K562 (cell line): ENCODE measurements around the gene NEU1. TPM values are rescaled to one million over a fixed set of nuclear protein-coding genes. Genes with fewer than 3 reads are reported as not detected.

Experiments
- ATF1 ChIP-seq, 2 experiments: fragments of 450-650 bp in 1 of 2; IDR thresholded peaks; 2 replicates each; pipeline ENCODE4 v1.6.1; 2016; ENCODE audit warnings: missing compliant biosample characterization in 1 of 2, missing genetic modification characterization in 1 of 2
- CHD1 ChIP-seq: fragments of 200-600 bp; sonication (generic); IDR thresholded peaks from one replicate; pipeline ENCODE4 v1.6.1; 2012; ENCODE audit warnings: mild to moderate bottlenecking, moderate library complexity, low read length, inconsistent platforms
- FIP1L1 ChIP-seq: fragments of 200-400 bp; formaldehyde crosslinking; IDR thresholded peaks from 2 replicates; pipeline ENCODE4 v1.6.1; 2018; ENCODE audit warnings: mild to moderate bottlenecking, low read depth, low read length; ENCODE audit not compliant: poor library complexity, severe bottlenecking
- FOXK2 ChIP-seq, 2 experiments: fragments of 450-650 bp; IDR thresholded peaks in 1 of 2; conservative IDR thresholded peaks in 1 of 2; 2 replicates each; pipeline ENCODE4 v1.6.1; 2016; ENCODE audit warnings: low read depth in 2 of 2, mild to moderate bottlenecking in 1 of 2
- GATAD2A ChIP-seq: fragments of 450-650 bp; IDR thresholded peaks from 2 replicates; pipeline ENCODE4 v1.6.1; 2017
- PCBP1 ChIP-seq: fragments of 200-400 bp; formaldehyde crosslinking; IDR thresholded peaks from 2 replicates; pipeline ENCODE4 v1.6.1; 2018; ENCODE audit warnings: mild to moderate bottlenecking, low read depth, low read length; ENCODE audit not compliant: poor library complexity, severe bottlenecking
- PTBP1 ChIP-seq: fragments of 200-400 bp; formaldehyde crosslinking; IDR thresholded peaks from 2 replicates; pipeline ENCODE4 v1.6.1; 2017; ENCODE audit warnings: low read depth, low read length
- SAFB ChIP-seq: fragments of 200-400 bp; formaldehyde crosslinking; IDR thresholded peaks from 2 replicates; pipeline ENCODE4 v1.6.1; 2017; ENCODE audit warnings: low read depth, low read length, borderline replicate concordance
- ZNF551 ChIP-seq: fragments of 250-450 bp; sonication (Bioruptor Pico); IDR thresholded peaks from 2 replicates; pipeline ENCODE4 v1.5.0; 2021; ENCODE audit warnings: mild to moderate bottlenecking, moderate library complexity
- polyA plus RNA-seq, 8 experiments: library from polyadenylated mRNA; depleted of rRNA in 4 of 8; stranded (reverse) in 5 of 8; unstranded in 3 of 8; fragments of >200 nt; fragmentation: Nextera tagmentation in 2 of 8; fragmentation: Illumina TruSeq in 1 of 8; extraction: Ambion mirVana in 2 of 8; extraction: Trizol in 1 of 8; gene quantifications; 2 replicates each; pipeline versions ENCODE4 v1.2.1 to v1.2.3, GENCODE V29; 2011 to 2014; ENCODE audit warnings: inconsistent platforms in 1 of 8, missing spikeins in 1 of 8
- total RNA-seq, 7 experiments: library from RNA; depleted of rRNA in 6 of 7; stranded (reverse); fragments of >200 nt in 6 of 7; fragmentation: Illumina TruSeq in 2 of 7; extraction: Trizol in 2 of 7; gene quantifications; 2 replicates each; pipeline versions ENCODE4 v1.2.1 to v1.2.3, GENCODE V29; 2011 to 2021; ENCODE audit warnings: low replicate concordance in 1 of 7
- TF ChIP-seq, protein P1 (sequence below): fragments of 450-650 bp; IDR thresholded peaks from 2 replicates; pipeline ENCODE4 v1.6.1; 2014; ENCODE audit warnings: low read depth, mild to moderate bottlenecking, moderate library complexity, borderline replicate concordance
- TF ChIP-seq, protein P2 (sequence below): sonication (generic); formaldehyde crosslinking; IDR thresholded peaks from 2 replicates; pipeline ENCODE4 v1.8.0; 2023; ENCODE audit warnings: missing genetic modification reagents, mild to moderate bottlenecking, borderline replicate concordance
- TF ChIP-seq, protein P3 (sequence below): fragments of 250-450 bp; sonication (Bioruptor Pico); IDR thresholded peaks from 2 replicates; pipeline ENCODE4 v1.5.0; 2020; ENCODE audit warnings: mild to moderate bottlenecking
- TF ChIP-seq, protein P4 (sequence below): sonication (generic); formaldehyde crosslinking; IDR thresholded peaks from 2 replicates; pipeline ENCODE4 v1.4.0; 2020; ENCODE audit warnings: mild to moderate bottlenecking, missing genetic modification reagents

NEU1 gene
- total and polyA plus RNA-seq, 9 of the 15 experiments (the other 6 are each of a cell fraction or from before 2014, with no cell fraction given), result 14.8 to 67.8 (median 51.0) TPM

DNA sequence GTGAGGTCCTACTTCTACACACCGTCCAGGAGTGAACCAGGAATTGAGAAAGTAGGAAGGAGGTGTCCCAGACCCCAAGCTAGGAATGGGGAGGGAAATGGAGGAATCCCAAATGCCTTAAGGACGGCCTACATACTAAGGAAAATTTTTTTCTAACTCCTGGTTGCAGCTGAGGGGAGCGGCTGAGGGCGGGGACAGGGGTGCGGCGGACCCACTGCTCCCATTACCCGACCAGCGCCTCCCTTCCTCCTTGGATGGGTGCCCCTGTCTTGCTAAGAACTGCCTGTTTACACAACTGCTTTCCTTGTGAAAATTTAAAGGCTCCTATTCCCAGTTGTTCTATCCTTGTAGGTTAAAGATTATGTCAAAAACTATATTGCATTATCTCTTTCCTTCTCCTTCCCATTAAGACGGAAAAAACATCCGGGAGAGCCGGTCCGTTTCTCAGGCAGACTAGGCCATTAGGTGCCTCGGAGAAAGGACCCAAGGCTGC lies 35.8 kb downstream of the NEU1 start (continued):
- TF ChIP-seq, protein P1, sequence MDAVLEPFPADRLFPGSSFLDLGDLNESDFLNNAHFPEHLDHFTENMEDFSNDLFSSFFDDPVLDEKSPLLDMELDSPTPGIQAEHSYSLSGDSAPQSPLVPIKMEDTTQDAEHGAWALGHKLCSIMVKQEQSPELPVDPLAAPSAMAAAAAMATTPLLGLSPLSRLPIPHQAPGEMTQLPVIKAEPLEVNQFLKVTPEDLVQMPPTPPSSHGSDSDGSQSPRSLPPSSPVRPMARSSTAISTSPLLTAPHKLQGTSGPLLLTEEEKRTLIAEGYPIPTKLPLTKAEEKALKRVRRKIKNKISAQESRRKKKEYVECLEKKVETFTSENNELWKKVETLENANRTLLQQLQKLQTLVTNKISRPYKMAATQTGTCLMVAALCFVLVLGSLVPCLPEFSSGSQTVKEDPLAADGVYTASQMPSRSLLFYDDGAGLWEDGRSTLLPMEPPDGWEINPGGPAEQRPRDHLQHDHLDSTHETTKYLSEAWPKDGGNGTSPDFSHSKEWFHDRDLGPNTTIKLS, result no peak
- TF ChIP-seq ATF1 (CRISPR knock-in tag; IDR thresholded peaks at IDR 0.05) (no peak), ATF1 (tag; IDR thresholded peaks at IDR 0.05) (no peak; the same call in 1 of the 2 replicates), PCBP1 (no peak), FOXK2 (conservative IDR thresholded peaks at IDR 0.05 in 1 of 2, IDR thresholded peaks at IDR 0.05 in 1 of 2; ENCODE audit: low read depth in 2 of 2) (no peak), ZNF551 (CRISPR knock-in tag) (no peak), CHD1 (no peak), SAFB (no peak), PTBP1 (no peak), GATAD2A (no peak), FIP1L1 (no peak)
- TF ChIP-seq, protein P2, sequence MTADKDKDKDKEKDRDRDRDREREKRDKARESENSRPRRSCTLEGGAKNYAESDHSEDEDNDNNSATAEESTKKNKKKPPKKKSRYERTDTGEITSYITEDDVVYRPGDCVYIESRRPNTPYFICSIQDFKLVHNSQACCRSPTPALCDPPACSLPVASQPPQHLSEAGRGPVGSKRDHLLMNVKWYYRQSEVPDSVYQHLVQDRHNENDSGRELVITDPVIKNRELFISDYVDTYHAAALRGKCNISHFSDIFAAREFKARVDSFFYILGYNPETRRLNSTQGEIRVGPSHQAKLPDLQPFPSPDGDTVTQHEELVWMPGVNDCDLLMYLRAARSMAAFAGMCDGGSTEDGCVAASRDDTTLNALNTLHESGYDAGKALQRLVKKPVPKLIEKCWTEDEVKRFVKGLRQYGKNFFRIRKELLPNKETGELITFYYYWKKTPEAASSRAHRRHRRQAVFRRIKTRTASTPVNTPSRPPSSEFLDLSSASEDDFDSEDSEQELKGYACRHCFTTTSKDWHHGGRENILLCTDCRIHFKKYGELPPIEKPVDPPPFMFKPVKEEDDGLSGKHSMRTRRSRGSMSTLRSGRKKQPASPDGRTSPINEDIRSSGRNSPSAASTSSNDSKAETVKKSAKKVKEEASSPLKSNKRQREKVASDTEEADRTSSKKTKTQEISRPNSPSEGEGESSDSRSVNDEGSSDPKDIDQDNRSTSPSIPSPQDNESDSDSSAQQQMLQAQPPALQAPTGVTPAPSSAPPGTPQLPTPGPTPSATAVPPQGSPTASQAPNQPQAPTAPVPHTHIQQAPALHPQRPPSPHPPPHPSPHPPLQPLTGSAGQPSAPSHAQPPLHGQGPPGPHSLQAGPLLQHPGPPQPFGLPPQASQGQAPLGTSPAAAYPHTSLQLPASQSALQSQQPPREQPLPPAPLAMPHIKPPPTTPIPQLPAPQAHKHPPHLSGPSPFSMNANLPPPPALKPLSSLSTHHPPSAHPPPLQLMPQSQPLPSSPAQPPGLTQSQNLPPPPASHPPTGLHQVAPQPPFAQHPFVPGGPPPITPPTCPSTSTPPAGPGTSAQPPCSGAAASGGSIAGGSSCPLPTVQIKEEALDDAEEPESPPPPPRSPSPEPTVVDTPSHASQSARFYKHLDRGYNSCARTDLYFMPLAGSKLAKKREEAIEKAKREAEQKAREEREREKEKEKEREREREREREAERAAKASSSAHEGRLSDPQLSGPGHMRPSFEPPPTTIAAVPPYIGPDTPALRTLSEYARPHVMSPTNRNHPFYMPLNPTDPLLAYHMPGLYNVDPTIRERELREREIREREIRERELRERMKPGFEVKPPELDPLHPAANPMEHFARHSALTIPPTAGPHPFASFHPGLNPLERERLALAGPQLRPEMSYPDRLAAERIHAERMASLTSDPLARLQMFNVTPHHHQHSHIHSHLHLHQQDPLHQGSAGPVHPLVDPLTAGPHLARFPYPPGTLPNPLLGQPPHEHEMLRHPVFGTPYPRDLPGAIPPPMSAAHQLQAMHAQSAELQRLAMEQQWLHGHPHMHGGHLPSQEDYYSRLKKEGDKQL (CRISPR knock-in tag), result no peak
- TF ChIP-seq, protein P3, sequence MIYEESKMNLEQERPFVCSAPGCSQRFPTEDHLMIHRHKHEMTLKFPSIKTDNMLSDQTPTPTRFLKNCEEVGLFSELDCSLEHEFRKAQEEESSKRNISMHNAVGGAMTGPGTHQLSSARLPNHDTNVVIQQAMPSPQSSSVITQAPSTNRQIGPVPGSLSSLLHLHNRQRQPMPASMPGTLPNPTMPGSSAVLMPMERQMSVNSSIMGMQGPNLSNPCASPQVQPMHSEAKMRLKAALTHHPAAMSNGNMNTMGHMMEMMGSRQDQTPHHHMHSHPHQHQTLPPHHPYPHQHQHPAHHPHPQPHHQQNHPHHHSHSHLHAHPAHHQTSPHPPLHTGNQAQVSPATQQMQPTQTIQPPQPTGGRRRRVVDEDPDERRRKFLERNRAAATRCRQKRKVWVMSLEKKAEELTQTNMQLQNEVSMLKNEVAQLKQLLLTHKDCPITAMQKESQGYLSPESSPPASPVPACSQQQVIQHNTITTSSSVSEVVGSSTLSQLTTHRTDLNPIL (CRISPR knock-in tag), result no peak; the same call in 1 of the 2 replicates
- TF ChIP-seq, protein P4, sequence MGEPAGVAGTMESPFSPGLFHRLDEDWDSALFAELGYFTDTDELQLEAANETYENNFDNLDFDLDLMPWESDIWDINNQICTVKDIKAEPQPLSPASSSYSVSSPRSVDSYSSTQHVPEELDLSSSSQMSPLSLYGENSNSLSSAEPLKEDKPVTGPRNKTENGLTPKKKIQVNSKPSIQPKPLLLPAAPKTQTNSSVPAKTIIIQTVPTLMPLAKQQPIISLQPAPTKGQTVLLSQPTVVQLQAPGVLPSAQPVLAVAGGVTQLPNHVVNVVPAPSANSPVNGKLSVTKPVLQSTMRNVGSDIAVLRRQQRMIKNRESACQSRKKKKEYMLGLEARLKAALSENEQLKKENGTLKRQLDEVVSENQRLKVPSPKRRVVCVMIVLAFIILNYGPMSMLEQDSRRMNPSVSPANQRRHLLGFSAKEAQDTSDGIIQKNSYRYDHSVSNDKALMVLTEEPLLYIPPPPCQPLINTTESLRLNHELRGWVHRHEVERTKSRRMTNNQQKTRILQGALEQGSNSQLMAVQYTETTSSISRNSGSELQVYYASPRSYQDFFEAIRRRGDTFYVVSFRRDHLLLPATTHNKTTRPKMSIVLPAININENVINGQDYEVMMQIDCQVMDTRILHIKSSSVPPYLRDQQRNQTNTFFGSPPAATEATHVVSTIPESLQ (CRISPR knock-in tag), result peak; percentile 41; the same call in 1 of the 2 replicates
